ENCODE results near the gene ACSL4. TPM values are rescaled to one million over a fixed set of nuclear protein-coding genes. Genes with fewer than 3 reads are reported as not detected.

Gene ACSL4
- total RNA-seq, 1 experiment from 2014 or later, result 55.2 TPM

DNA sequence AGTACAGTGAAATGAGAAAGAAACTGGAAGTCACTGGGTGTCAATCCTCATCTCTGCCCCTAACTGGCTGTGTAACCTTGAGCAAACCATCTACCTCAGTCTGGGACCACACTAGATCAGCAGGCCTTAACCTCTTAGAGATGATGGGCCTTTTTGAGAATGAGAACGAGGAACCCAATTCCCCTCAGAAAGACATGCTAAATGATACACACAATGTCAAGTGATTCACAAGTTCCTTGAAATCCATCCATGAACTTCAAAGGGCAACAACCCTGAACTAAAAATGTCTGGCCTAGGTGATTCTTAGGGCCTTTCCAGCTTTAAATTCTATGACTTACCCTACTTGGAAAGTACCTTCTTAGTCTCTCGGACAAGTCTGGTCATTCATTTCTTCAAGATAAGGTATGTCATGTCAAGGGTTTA lies 47.4 kb downstream of the ACSL4 start:
- CTCF ChIA-PET, result interaction anchor here (0.6 kb wide), 1 partner anchor 197 kb away, joined by 6 read pairs; no protein-coding TSS in a partner anchor
- POLR2A ChIA-PET, result no interaction called here

DNA sequence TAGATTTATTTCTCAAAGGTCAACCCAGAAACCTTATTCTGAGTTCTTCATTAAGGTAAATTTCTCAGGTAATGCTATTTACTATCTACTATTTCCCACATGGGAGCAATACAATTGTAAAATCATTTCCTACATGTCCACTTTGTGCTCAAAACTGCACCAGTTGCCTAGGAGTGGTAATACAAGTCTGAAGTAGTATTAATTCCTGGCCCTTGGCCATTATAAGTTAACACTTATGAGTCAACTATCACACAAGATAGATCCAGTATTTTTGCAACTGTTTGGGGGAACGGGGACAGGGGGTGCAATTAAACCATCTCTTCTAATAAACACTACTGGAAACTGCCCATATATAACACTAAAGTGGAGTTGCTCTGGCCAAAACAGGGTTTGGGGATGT lies 48.9 kb downstream of the ACSL4 start:
- TF ChIP-seq POLR2AphosphoS5 (IDR thresholded peaks at IDR 0.05; ENCODE audit: low read depth, low read length) (no peak), SIN3A (IDR thresholded peaks at IDR 0.05; ENCODE audit: borderline replicate concordance, insufficient read depth, low read depth, low read length) (no peak), TCF7L2 (IDR thresholded peaks at IDR 0.05; ENCODE audit: low read depth, low read length) (no peak)
- TF ChIP-seq, protein P1, sequence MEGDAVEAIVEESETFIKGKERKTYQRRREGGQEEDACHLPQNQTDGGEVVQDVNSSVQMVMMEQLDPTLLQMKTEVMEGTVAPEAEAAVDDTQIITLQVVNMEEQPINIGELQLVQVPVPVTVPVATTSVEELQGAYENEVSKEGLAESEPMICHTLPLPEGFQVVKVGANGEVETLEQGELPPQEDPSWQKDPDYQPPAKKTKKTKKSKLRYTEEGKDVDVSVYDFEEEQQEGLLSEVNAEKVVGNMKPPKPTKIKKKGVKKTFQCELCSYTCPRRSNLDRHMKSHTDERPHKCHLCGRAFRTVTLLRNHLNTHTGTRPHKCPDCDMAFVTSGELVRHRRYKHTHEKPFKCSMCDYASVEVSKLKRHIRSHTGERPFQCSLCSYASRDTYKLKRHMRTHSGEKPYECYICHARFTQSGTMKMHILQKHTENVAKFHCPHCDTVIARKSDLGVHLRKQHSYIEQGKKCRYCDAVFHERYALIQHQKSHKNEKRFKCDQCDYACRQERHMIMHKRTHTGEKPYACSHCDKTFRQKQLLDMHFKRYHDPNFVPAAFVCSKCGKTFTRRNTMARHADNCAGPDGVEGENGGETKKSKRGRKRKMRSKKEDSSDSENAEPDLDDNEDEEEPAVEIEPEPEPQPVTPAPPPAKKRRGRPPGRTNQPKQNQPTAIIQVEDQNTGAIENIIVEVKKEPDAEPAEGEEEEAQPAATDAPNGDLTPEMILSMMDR (IDR thresholded peaks at IDR 0.05), result no peak
- in situ Hi-C loops (cut with HindIII; ENCODE audit: low pct_unique_long_range_greater_than_20kb, low sequenced_read_pairs), result no loop called here
- Histone ChIP-seq H3K4me1 (ENCODE audit: control insufficient read depth, insufficient read depth, low read length) (no peaks in the 10 kb centered on the region), H3K36me3 (ENCODE audit: control insufficient read depth, insufficient read depth, low read length) (no peaks in the 10 kb centered on the region; the same call in 1 of the 2 replicates), H3K9me3 (ENCODE audit: control insufficient read depth, insufficient read depth, low read depth, low read length) (no peaks in the 10 kb centered on the region), H3K4me3 (ENCODE audit: low read depth in 2 of 2, low read length in 2 of 2) (no peak overlapping the region), H3K27me3 (ENCODE audit: control insufficient read depth, insufficient read depth, low read length) (no peaks in the 10 kb centered on the region), H3K27ac (ENCODE audit: low read length) (no peak overlapping the region)
- DNase-seq (ENCODE audit: low read depth, low spot score) (no peak), ATAC-seq (no peak)
- POLR2A ChIA-PET, result no interaction called here
- no TSS peak for BruUV-seq (replicated peaks)
- intact Hi-C loops (cut with micrococcal nuclease; ENCODE audit: unreplicated experiment), result no loop called here
- CTCF ChIA-PET, result no interaction called here

More for the DNA sequence above, 47.4 kb downstream of the ACSL4 start:
- Histone ChIP-seq H3K36me3 (ENCODE audit: control insufficient read depth, insufficient read depth, low read length) (no peaks in the 10 kb centered on the region; the same call in 1 of the 2 replicates), H3K4me1 (ENCODE audit: control insufficient read depth, insufficient read depth, low read length) (no peaks in the 10 kb centered on the region), H3K9me3 (ENCODE audit: control insufficient read depth, insufficient read depth, low read depth, low read length) (no peaks in the 10 kb centered on the region), H3K27ac (ENCODE audit: low read length) (no peak overlapping the region), H3K4me3 (ENCODE audit: low read depth in 2 of 2, low read length in 2 of 2) (no peak overlapping the region), H3K27me3 (ENCODE audit: control insufficient read depth, insufficient read depth, low read length) (no peaks in the 10 kb centered on the region)
- ATAC-seq, result no peak
- TF ChIP-seq, protein P1 (IDR thresholded peaks at IDR 0.05), result no peak
- TF ChIP-seq SIN3A (IDR thresholded peaks at IDR 0.05; ENCODE audit: borderline replicate concordance, insufficient read depth, low read depth, low read length), result no peak
- TF ChIP-seq TCF7L2 (IDR thresholded peaks at IDR 0.05; ENCODE audit: low read depth, low read length), result no peak
- TF ChIP-seq, protein P2, sequence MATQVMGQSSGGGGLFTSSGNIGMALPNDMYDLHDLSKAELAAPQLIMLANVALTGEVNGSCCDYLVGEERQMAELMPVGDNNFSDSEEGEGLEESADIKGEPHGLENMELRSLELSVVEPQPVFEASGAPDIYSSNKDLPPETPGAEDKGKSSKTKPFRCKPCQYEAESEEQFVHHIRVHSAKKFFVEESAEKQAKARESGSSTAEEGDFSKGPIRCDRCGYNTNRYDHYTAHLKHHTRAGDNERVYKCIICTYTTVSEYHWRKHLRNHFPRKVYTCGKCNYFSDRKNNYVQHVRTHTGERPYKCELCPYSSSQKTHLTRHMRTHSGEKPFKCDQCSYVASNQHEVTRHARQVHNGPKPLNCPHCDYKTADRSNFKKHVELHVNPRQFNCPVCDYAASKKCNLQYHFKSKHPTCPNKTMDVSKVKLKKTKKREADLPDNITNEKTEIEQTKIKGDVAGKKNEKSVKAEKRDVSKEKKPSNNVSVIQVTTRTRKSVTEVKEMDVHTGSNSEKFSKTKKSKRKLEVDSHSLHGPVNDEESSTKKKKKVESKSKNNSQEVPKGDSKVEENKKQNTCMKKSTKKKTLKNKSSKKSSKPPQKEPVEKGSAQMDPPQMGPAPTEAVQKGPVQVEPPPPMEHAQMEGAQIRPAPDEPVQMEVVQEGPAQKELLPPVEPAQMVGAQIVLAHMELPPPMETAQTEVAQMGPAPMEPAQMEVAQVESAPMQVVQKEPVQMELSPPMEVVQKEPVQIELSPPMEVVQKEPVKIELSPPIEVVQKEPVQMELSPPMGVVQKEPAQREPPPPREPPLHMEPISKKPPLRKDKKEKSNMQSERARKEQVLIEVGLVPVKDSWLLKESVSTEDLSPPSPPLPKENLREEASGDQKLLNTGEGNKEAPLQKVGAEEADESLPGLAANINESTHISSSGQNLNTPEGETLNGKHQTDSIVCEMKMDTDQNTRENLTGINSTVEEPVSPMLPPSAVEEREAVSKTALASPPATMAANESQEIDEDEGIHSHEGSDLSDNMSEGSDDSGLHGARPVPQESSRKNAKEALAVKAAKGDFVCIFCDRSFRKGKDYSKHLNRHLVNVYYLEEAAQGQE (IDR thresholded peaks at IDR 0.05; ENCODE audit: insufficient read depth in 1 of 2, low read depth in 2 of 2, low read length in 1 of 2), result no peak
- TF ChIP-seq POLR2AphosphoS5 (IDR thresholded peaks at IDR 0.05; ENCODE audit: low read depth, low read length), result no peak
- no peak for DNase-seq (ENCODE audit: low read depth, low spot score)
- no TSS peak for BruUV-seq (replicated peaks)
- in situ Hi-C loops (cut with HindIII; ENCODE audit: low pct_unique_long_range_greater_than_20kb, low sequenced_read_pairs), result no loop called here
- intact Hi-C loops (cut with micrococcal nuclease; ENCODE audit: unreplicated experiment), result no loop called here

Measured in Panc1 (cell line).